Panc1 (cell line): ENCODE measurements around the gene CALHM3. TPM values are rescaled to one million over a fixed set of nuclear protein-coding genes. Genes with fewer than 3 reads are reported as not detected.

ENCODE experiments used
- ATAC-seq: fragments of 200-7000 bp; cut with Tn5 transposase; 2 replicates; pipeline ENCODE4 v1.9.1; 2020; ENCODE audit warnings: mild to moderate bottlenecking, moderate library complexity
- BruUV-seq: library from RNA; stranded (reverse); fragments of 400-500 nt; replicated peaks from 2 replicates; lab custom pipeline; 2021; lab: Mats Ljungman, UMichigan
- CTCF ChIA-PET: fragments of 300-600 bp; sonication (Branson Sonifier 250); formaldehyde crosslinking; loops from one replicate; lab custom pipeline; 2022; ENCODE audit warnings: antibody characterized with exemption; lab: Charles Lee
- POLR2A ChIA-PET: fragments of 300-600 bp; sonication (Branson Sonifier 250); formaldehyde crosslinking; loops from one replicate; lab custom pipeline; 2022; ENCODE audit warnings: antibody characterized with exemption; lab: Charles Lee
- DNase-seq: peaks from one replicate; pipeline ENCODE4 v3.0.0-alpha.2; 2010; ENCODE audit warnings: low read depth, low spot score
- H3K27ac ChIP-seq: 2 replicates; pipeline ENCODE4 v1.5.1; 2011; ENCODE audit warnings: mild to moderate bottlenecking, low read length, inconsistent platforms
- H3K27me3 ChIP-seq: fragments of 200-500 bp; sonication (Bioruptor generic); 2 replicates; pipeline ENCODE4 v1.6.0; 2014; ENCODE audit warnings: low read length, inconsistent platforms; ENCODE audit not compliant: control insufficient read depth, insufficient read depth
- H3K36me3 ChIP-seq: fragments of 200-500 bp; sonication (Bioruptor generic); 2 replicates; pipeline ENCODE4 v1.5.1; 2014; ENCODE audit warnings: inconsistent platforms, mild to moderate bottlenecking, low read length, moderate library complexity; ENCODE audit not compliant: control insufficient read depth, insufficient read depth
- H3K4me1 ChIP-seq: 2 replicates; pipeline ENCODE4 v1.5.1; 2011; ENCODE audit warnings: inconsistent platforms, mild to moderate bottlenecking, low read length, moderate library complexity; ENCODE audit not compliant: control insufficient read depth, insufficient read depth
- H3K4me3 ChIP-seq, 2 experiments: 2 replicates each; pipeline ENCODE4 v1.5.1; 2011 to 2012; ENCODE audit warnings: low read depth in 2 of 2, low read length in 2 of 2, mild to moderate bottlenecking in 2 of 2, inconsistent platforms in 1 of 2, moderate library complexity in 1 of 2
- H3K9me3 ChIP-seq: fragments of 200-500 bp; sonication (Bioruptor generic); 2 replicates; pipeline ENCODE4 v1.5.1; 2014; ENCODE audit warnings: low read depth, mild to moderate bottlenecking, inconsistent platforms, low read length, moderate library complexity; ENCODE audit not compliant: control insufficient read depth, insufficient read depth
- POLR2AphosphoS5 ChIP-seq: IDR thresholded peaks from 2 replicates; pipeline ENCODE4 v1.6.1; 2012; ENCODE audit warnings: mild to moderate bottlenecking, low read depth, low read length, moderate library complexity
- SIN3A ChIP-seq: IDR thresholded peaks from 2 replicates; pipeline ENCODE4 v1.6.1; 2012; ENCODE audit warnings: low read depth, mild to moderate bottlenecking, low read length, moderate library complexity, borderline replicate concordance; ENCODE audit not compliant: insufficient read depth
- TCF7L2 ChIP-seq: IDR thresholded peaks from 2 replicates; pipeline ENCODE4 v1.6.1; 2011; ENCODE audit warnings: mild to moderate bottlenecking, low read depth, low read length, inconsistent platforms
- in situ Hi-C: cut with HindIII; loops from 2 replicates; pipeline ENCODE4 v1.10.0; 2016; ENCODE audit warnings: low sequenced_read_pairs, low pct_unique_long_range_greater_than_20kb
- intact Hi-C: fragments of 100-400 bp; cut with micrococcal nuclease; formaldehyde crosslinking; loops from one replicate; pipeline ENCODE4 v1.10.0; 2022; ENCODE audit not compliant: unreplicated experiment
- total RNA-seq: library from RNA; stranded (reverse); gene quantifications from one replicate; pipeline ENCODE4 v1.2.1, GENCODE V29; 2021; ENCODE audit not compliant: unreplicated experiment
- TF ChIP-seq, protein P1 (sequence below): fragments of 450-650 bp; IDR thresholded peaks from 2 replicates; pipeline ENCODE4 v1.5.1; 2017; ENCODE audit warnings: mild to moderate bottlenecking
- TF ChIP-seq, protein P2 (sequence below), 2 experiments: IDR thresholded peaks; 2 replicates each; pipeline ENCODE4 v1.6.1; 2011 to 2012; ENCODE audit warnings: low read depth in 2 of 2, control low read depth in 1 of 2, low read length in 1 of 2, mild to moderate bottlenecking in 1 of 2, moderate library complexity in 1 of 2; ENCODE audit not compliant: insufficient read depth in 1 of 2

The CALHM3 gene
- total RNA-seq, 1 experiment from 2014 or later: not detected

DNA sequence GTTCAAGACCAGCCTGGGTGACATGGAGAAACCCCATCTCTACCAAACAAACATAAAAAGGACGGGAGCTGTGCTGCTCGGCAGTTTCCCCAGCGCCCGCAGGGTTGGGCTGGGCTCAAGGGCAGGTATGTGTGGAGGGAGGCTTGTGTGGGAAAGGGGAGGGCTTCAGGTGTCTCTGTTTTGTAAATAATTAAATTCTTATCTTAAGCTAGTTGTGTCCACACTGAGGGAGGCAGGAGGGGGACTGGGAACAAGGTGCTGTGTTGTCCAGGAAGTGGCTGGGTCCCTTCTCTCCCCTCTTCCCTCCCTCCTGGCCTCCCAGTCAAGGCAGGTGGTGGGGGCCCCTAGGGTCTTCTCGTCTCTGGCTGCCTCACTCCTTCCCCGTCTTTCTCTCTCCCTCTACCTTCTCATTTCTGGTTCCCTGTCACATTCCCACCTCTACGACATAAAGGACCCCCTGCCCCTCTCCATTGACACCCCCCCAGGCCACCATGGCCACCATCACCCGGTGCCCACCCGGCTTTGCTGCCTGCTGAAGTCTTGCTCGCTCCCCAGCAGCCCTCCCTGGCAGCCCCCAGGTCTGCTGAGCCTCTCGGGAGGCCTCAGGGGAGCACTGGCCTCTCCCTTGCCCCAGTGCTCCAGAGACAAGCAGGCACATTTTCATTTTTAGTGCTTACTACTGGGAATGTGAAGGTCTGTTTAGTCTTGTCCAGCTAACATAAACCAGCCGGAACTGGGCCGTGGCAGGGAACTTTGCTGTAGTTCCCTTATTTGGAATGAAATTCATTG is 33.7 kb upstream of the CALHM3 start:
- Histone ChIP-seq H3K36me3 (no peaks in the 10 kb centered on the region), H3K27me3 (no peaks in the 10 kb centered on the region), H3K27ac (no peak overlapping the region), H3K9me3 (no peaks in the 10 kb centered on the region), H3K4me3 (no peak overlapping the region), H3K4me1 (peaks cover 3% of the 10 kb centered on the region; the same call in 1 of the 2 replicates)
- CTCF ChIA-PET: interaction anchor here (0.8 kb wide), 1 partner anchor 80 kb away, joined by 3 read pairs; no protein-coding TSS in a partner anchor
- no TSS peak for BruUV-seq
- DNase-seq (no peak), ATAC-seq (no peak)
- POLR2A ChIA-PET: no interaction called here
- intact Hi-C loops: no loop called here
- no peak for TF ChIP-seq SIN3A
- TF ChIP-seq, protein P1, sequence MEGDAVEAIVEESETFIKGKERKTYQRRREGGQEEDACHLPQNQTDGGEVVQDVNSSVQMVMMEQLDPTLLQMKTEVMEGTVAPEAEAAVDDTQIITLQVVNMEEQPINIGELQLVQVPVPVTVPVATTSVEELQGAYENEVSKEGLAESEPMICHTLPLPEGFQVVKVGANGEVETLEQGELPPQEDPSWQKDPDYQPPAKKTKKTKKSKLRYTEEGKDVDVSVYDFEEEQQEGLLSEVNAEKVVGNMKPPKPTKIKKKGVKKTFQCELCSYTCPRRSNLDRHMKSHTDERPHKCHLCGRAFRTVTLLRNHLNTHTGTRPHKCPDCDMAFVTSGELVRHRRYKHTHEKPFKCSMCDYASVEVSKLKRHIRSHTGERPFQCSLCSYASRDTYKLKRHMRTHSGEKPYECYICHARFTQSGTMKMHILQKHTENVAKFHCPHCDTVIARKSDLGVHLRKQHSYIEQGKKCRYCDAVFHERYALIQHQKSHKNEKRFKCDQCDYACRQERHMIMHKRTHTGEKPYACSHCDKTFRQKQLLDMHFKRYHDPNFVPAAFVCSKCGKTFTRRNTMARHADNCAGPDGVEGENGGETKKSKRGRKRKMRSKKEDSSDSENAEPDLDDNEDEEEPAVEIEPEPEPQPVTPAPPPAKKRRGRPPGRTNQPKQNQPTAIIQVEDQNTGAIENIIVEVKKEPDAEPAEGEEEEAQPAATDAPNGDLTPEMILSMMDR: no peak
- TF ChIP-seq POLR2AphosphoS5: no peak
- no peak for TF ChIP-seq TCF7L2
- TF ChIP-seq, protein P2, sequence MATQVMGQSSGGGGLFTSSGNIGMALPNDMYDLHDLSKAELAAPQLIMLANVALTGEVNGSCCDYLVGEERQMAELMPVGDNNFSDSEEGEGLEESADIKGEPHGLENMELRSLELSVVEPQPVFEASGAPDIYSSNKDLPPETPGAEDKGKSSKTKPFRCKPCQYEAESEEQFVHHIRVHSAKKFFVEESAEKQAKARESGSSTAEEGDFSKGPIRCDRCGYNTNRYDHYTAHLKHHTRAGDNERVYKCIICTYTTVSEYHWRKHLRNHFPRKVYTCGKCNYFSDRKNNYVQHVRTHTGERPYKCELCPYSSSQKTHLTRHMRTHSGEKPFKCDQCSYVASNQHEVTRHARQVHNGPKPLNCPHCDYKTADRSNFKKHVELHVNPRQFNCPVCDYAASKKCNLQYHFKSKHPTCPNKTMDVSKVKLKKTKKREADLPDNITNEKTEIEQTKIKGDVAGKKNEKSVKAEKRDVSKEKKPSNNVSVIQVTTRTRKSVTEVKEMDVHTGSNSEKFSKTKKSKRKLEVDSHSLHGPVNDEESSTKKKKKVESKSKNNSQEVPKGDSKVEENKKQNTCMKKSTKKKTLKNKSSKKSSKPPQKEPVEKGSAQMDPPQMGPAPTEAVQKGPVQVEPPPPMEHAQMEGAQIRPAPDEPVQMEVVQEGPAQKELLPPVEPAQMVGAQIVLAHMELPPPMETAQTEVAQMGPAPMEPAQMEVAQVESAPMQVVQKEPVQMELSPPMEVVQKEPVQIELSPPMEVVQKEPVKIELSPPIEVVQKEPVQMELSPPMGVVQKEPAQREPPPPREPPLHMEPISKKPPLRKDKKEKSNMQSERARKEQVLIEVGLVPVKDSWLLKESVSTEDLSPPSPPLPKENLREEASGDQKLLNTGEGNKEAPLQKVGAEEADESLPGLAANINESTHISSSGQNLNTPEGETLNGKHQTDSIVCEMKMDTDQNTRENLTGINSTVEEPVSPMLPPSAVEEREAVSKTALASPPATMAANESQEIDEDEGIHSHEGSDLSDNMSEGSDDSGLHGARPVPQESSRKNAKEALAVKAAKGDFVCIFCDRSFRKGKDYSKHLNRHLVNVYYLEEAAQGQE (IDR thresholded peaks at IDR 0.05; ENCODE audit: insufficient read depth in 1 of 2, low read depth in 2 of 2, low read length in 1 of 2): no peak
- in situ Hi-C loops: no loop called here

- TF ChIP-seq POLR2AphosphoS5 (no peak), SIN3A (no peak), TCF7L2 (no peak)
- TF ChIP-seq, protein P2 (IDR thresholded peaks at IDR 0.05; ENCODE audit: insufficient read depth in 1 of 2, low read depth in 2 of 2, low read length in 1 of 2): no peak
- TF ChIP-seq, protein P1: no peak
- ChIA-PET CTCF (no interaction called here), POLR2A (no interaction called here)
- intact Hi-C loops (no loop called here), in situ Hi-C loops (no loop called here)
- H3K4me3 ChIP-seq: no peak overlapping the region
- no peak for DNase-seq
- no peak overlapping the region for H3K27ac ChIP-seq
- no peaks in the 10 kb centered on the region for H3K9me3 ChIP-seq
- ATAC-seq: no peak
- H3K4me1 ChIP-seq: peaks cover 3% of the 10 kb centered on the region; the same call in 1 of the 2 replicates
- no peaks in the 10 kb centered on the region for H3K36me3 ChIP-seq
- no TSS peak for BruUV-seq
- no peaks in the 10 kb centered on the region for H3K27me3 ChIP-seq
Measured at GRCh38 chr10:103512166-103512565, 33.1 kb upstream of the CALHM3 start.
